Heart left ventricle (tissue), 16 donors: ENCODE data around the gene THAP11. TPM values are rescaled to one million over a fixed set of nuclear protein-coding genes. Genes with fewer than 3 reads are reported as not detected.

ENCODE experiments used
- ATAC-seq, 4 donors: fragments of 200-7000 bp; cut with Tn5 transposase; one replicate each; pipeline ENCODE4 v1.9.1; 2020 to 2022; ENCODE audit warnings: moderate library complexity in 4 of 4, mild to moderate bottlenecking in 3 of 4, moderate number of reproducible peaks in 1 of 4
- DNase-seq, 5 donors: peaks; one replicate each; pipeline ENCODE4 v3.0.0-alpha.2; 2020
- H3K27ac ChIP-seq, 12 donors: fragments of 200-600 bp; sonication (generic) in 4 of 12; one replicate each; pipeline versions ENCODE4 v1.5.0 to v1.8.0; 2016 to 2022; ENCODE audit warnings: mild to moderate bottlenecking in 2 of 12
- H3K27me3 ChIP-seq, 9 donors: fragments of 200-600 bp; sonication (generic) in 2 of 9; one replicate each; pipeline versions ENCODE4 v1.5.1 to v1.8.0; 2016 to 2022; ENCODE audit warnings: mild to moderate bottlenecking in 3 of 9
- H3K36me3 ChIP-seq, 9 donors: fragments of 200-600 bp; sonication (generic) in 2 of 9; one replicate each; pipeline versions ENCODE4 v1.5.0 to v1.8.0; 2018 to 2022; ENCODE audit warnings: mild to moderate bottlenecking in 2 of 9
- H3K4me1 ChIP-seq, 12 donors: fragments of 200-600 bp; sonication (generic) in 4 of 12; one replicate each; pipeline versions ENCODE4 v1.5.0 to v1.8.0; 2016 to 2022; ENCODE audit warnings: mild to moderate bottlenecking in 3 of 12
- H3K4me3 ChIP-seq, 12 donors: fragments of 200-600 bp; sonication (generic) in 4 of 12; one replicate each; pipeline versions ENCODE4 v1.5.0 to v1.8.0; 2017 to 2022; ENCODE audit warnings: mild to moderate bottlenecking in 9 of 12, moderate library complexity in 4 of 12
- H3K9me3 ChIP-seq, 12 donors: fragments of 200-600 bp; sonication (generic) in 4 of 12; one replicate each; pipeline versions ENCODE4 v1.5.0 to v1.8.0; 2016 to 2022; ENCODE audit warnings: mild to moderate bottlenecking in 1 of 12
- CTCF ChIP-seq, 12 donors: fragments of 200-600 bp; sonication (generic) in 4 of 12; IDR thresholded peaks; one replicate each; pipeline versions ENCODE4 v1.5.0 to v1.8.0; 2018 to 2022; ENCODE audit warnings: antibody characterized with exemption in 12 of 12, mild to moderate bottlenecking in 5 of 12
- POLR2A ChIP-seq, 2 donors: fragments of 450-650 bp; IDR thresholded peaks; one replicate each; pipeline ENCODE4 v1.6.1; 2017; ENCODE audit warnings: antibody characterized with exemption in 2 of 2, mild to moderate bottlenecking in 2 of 2, moderate library complexity in 2 of 2
- WGBS, 4 donors: extraction: QIAGEN DNeasy Blood & Tissue Kit in 2 of 4; methylation state at CpG; one replicate each; pipeline versions ENCODE4 v1.1.5 to v1.1.7; 2013 to 2018; 5-methylcytosine and 5-hydroxymethylcytosine counted together
- intact Hi-C, 10 donors: fragments of 100-400 bp; cut with DNase I; formaldehyde crosslinking; loops; one replicate each; pipeline versions ENCODE4 v1.11.1 to v1.14.2; 2022
- long read RNA-seq, 3 donors: library from polyadenylated mRNA; unstranded; transcript quantifications; one replicate each; pipeline ENCODE4 v2.0.0, GENCODE V29; 2020 to 2021
- polyA plus RNA-seq, 2 donors: library from polyadenylated mRNA; stranded (reverse); fragments of 200-250 nt; gene quantifications; one replicate each; pipeline ENCODE4 v1.2.3, GENCODE V29; 2013
- total RNA-seq, 9 donors: library from RNA; depleted of rRNA in 2 of 9; stranded (reverse); fragments of >200 nt in 2 of 9; fragmentation: NEBNext Ultra II Directional in 3 of 9; extraction: Animal tissue kit (Norgen Biotek cat#: 25700) in 3 of 9; gene quantifications; one replicate each; pipeline versions ENCODE4 v1.1.0 to v1.2.4, GENCODE V29; 2016 to 2023
- donor health status: ischemic (EF 13 %, LVEDD 7.1; RV severe dilation, severe dysfunction).
- donor health status: healthy with polysubstance abuse.
- donor health status: DM: no; HTN: yes; CAD: no.
- donor health status: DM: no; HTN: no; CAD: no.
- donor health status: ischemic (EF 25% LVEDD 6.9; RV normal size, moderate dysfunction).
- donor health status: ischemic (EF 25% LVEDD 5.7; RV mildly dilated, moderate dysfunction).
- donor health status: healthy.
- donor health status: DM: yes; HTN: yes; CAD: no.
- donor health status: ischemic (EF 35%, LVEDD 5.7; RV mildly dilated, moderate dysfunction).
- donor health status: nonischemic (EF 11% LVEDD 7.7; RV severe dilation, severe dysfunction).
- donor health status: DM: yes; HTN: yes; CAD: no.
- donor health status: PGD.
- donor health status: ischemic (EF 29% LVEDD 5.4; RV normal size, mild dysfunction).
- donor health status: nonischemic (EF 23%, LVEDD 6.1; RV moderate dilation, normal function).

Gene THAP11
- total RNA-seq (10 to 100 TPM; 24.9 to 87.5 (median 31.4) TPM), polyA plus RNA-seq (10 to 100 TPM; 10.6 to 26.3 TPM)
- long read RNA-seq, donor 1, transcript THAP11-201 (1 exons, 2,114 nt), result major isoform, 131 of 131 reads
- long read RNA-seq, donor 1, partial matches to known transcripts, result 0 of 131 reads
- long read RNA-seq, donor 1, other reads (novel, unspliced or antisense), result 0 of 131 reads
- long read RNA-seq, donor 2, transcript THAP11-201 (1 exons, 2,114 nt), result major isoform, 46 of 48 reads
- long read RNA-seq, donor 2, partial matches to known transcripts, result 0 of 48 reads
- long read RNA-seq, donor 2, other reads (novel, unspliced or antisense), result 2 of 48 reads
- long read RNA-seq, donor 3, transcript THAP11-201 (1 exons, 2,114 nt), result major isoform, 128 of 128 reads
- long read RNA-seq, donor 3, partial matches to known transcripts, result 0 of 128 reads
- long read RNA-seq, donor 3, other reads (novel, unspliced or antisense), result 0 of 128 reads

GRCh38 chr16:67841816-67842508 is at the start of gene THAP11:
Gene THAP11, plus strand, starts transcription at chr16:67842320. Its CDS starts 235 bp downstream, at chr16:67842555.
- Histone ChIP-seq H3K4me3 (peak within 1 kb of the TSS; percentile 66 to 99 (median 76)), H3K27ac (peak within 1 kb of the TSS; percentile 95 to 100 (median 98)), H3K9me3 (no peaks in the 10 kb centered on the region), H3K4me1 (peaks cover 20 to 46% (median 33%) of the 10 kb centered on the region in 12 donors), H3K27me3 (no peaks in the 10 kb centered on the region), H3K36me3 (peaks cover 0 to 4% (median 0%) of the 10 kb centered on the region in 9 donors)
- 0 to 1% (median 0%) methylated on average over 33 to 83 of the region's 83 CpGs for WGBS, 4 donors
- DNase-seq (peak; percentile 93 to 96 (median 95)), ATAC-seq (peak; percentile 78 to 83 (median 82))
- intact Hi-C loops, result no loop called here
- TF ChIP-seq POLR2A (IDR thresholded peaks at IDR 0.05), result peak in 1 of 2 donors; percentile 62
- peak; percentile 75 to 95 (median 84) for TF ChIP-seq CTCF (IDR thresholded peaks at IDR 0.05)

DNA sequence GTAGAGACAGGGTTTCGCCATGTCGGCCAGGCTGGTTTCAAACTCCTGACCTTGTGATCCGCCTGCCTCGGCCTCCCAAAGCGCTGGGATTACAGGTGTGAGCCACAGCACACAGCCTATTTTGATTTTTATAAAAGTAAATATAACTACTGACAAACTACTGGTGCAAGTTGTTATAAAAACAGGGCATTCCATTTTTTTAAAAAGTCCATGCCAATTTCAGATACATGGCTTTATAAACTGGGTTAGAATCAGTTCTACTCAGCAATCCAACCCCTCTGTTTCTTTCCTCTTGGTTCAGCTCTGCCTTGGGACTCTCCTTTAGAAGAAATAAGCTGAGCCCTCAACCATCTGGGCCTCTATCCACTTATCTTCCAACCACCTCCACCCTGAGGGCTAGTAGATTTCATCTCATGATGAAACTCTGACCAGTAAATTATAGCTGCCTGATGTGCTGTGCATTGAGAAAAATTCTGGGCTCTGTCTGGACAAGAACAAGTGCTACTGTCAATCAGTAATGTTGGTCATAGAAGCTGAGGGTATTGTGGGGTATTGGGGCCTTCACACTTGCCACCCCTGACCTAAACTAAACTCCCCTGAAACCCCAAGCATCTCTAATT is 45.9 kb upstream of the THAP11 start:
- Histone ChIP-seq H3K27ac (no peak overlapping the region), H3K4me1 (peaks cover 0 to 19% (median 14%) of the 10 kb centered on the region in 12 donors), H3K36me3 (peaks cover 0 to 26% (median 8%) of the 10 kb centered on the region in 9 donors), H3K27me3 (no peaks in the 10 kb centered on the region), H3K9me3 (no peaks in the 10 kb centered on the region), H3K4me3 (no peak overlapping the region)
- DNase-seq (no peak), ATAC-seq (no peak)
- TF ChIP-seq CTCF (IDR thresholded peaks at IDR 0.05) (no peak), POLR2A (IDR thresholded peaks at IDR 0.05) (no peak)
- 92 to 100% (median 98%) methylated on average over 5 of the region's 5 CpGs for WGBS, 4 donors
- intact Hi-C loops, result no loop called here

DNA sequence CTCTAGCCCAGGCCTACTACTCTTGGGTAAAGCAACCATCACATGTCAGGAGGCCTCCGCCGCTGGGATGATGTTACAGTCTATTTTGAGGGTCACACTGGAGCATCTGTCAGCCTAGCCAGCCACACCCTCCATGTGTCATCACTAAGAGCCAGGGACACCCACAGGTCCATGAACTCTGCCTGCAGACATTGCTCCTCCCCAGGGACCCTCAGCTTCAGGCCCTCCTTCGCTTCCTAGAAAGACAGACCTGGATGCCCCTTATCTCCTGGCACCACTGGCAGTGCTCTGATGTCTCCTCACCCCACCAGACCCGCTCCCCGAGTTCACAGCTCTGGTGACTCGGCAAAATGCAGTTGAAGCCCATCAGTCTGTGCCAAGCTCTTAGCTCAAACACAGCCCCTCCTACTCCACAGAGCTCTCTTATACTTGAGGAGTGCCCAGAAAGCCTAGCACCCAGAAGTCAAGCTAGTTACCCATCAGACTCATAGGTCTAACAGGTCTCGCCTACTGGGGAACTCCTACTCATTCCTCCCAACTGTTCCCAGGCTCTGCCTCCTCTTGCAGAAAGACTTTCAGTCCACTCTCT is 41.7 kb upstream of the THAP11 start:
- Histone ChIP-seq H3K9me3 (no peaks in the 10 kb centered on the region), H3K4me1 (peaks cover 0 to 50% (median 24%) of the 10 kb centered on the region in 12 donors), H3K27ac (peak overlapping the region in 5 of 12 donors; percentile 40 to 75 (median 58)), H3K27me3 (no peaks in the 10 kb centered on the region), H3K36me3 (peaks cover 0 to 57% (median 24%) of the 10 kb centered on the region in 9 donors), H3K4me3 (no peak overlapping the region)
- WGBS, 4 donors, result 53 to 66% (median 56%) methylated on average over 7 of the region's 7 CpGs
- TF ChIP-seq POLR2A (IDR thresholded peaks at IDR 0.05), result no peak
- no peak for TF ChIP-seq CTCF (IDR thresholded peaks at IDR 0.05)
- DNase-seq (peak; percentile 35 to 71 (median 56)), ATAC-seq (peak; percentile 79 to 96 (median 86))
- intact Hi-C loops, result loop anchor here in 5 of 10 donors (5.0 to 10.0 kb wide), 6 partner anchors 73 to 434 kb away; partner anchors contain the start of genes ESRP2 (in 1 of the 5) and RIPOR1 (in 1 of the 5)
